Measurements from ENCODE around the gene SPIN3. TPM values are rescaled to one million over a fixed set of nuclear protein-coding genes. Genes with fewer than 3 reads are reported as not detected.

SPIN3 gene
- total RNA-seq, 1 experiment from 2014 or later, result 15.4 TPM

Other genes with a start within 250 kb of the SPIN3 start
- gene SPIN2B, start 126.0 kb upstream of the SPIN3 start, total RNA-seq (2014; rRNA removed; shearing (Covaris generic)), result 7.0 and 9.5 TPM in 2 replicates
- gene SPIN2A, start 141.9 kb upstream of the SPIN3 start, total RNA-seq (2014; rRNA removed; shearing (Covaris generic)), result 0.26 TPM in 1 of 2 replicates, not detected in the other